GM18517 (cell line): Measurements from ENCODE around the gene LAMB3.
A peak's percentile ranks its signal among the peaks of the same experiment; 100 is the strongest.

Source experiments
- ATAC-seq: cut with Tn5 transposase; IDR thresholded peaks from one replicate; pipeline ENCODE4 v1.9.1; 2021; ENCODE audit warnings: mild to moderate bottlenecking, moderate library complexity; ENCODE audit not compliant: unreplicated experiment

LAMB3 gene

GRCh38 chr1:209600541-209600940 is 51.7 kb downstream of the LAMB3 start:
- no peak for ATAC-seq

GRCh38 chr1:209598227-209598626 is 54.0 kb downstream of the LAMB3 start:
- ATAC-seq = no peak

GRCh38 chr1:209597499-209597898 is 54.7 kb downstream of the LAMB3 start:
- no peak for ATAC-seq

- ATAC-seq = no peak
These were observed 56.5 kb downstream of the LAMB3 start for GRCh38 chr1:209595599-209596285.

GRCh38 chr1:209595028-209595427 is 57.2 kb downstream of the LAMB3 start:
- ATAC-seq = no peak

- no peak for ATAC-seq
These were observed 57.8 kb downstream of the LAMB3 start for GRCh38 chr1:209594440-209594839.

GRCh38 chr1:209593747-209594146 is 58.5 kb downstream of the LAMB3 start:
- ATAC-seq = no peak

- no peak for ATAC-seq
These were observed 61.8 kb downstream of the LAMB3 start for GRCh38 chr1:209590405-209590804.

GRCh38 chr1:209589863-209590262 is 62.4 kb downstream of the LAMB3 start:
- no peak for ATAC-seq

GRCh38 chr1:209589440-209589839 is 62.8 kb downstream of the LAMB3 start:
- no peak for ATAC-seq

GRCh38 chr1:209587789-209588188 is 64.4 kb downstream of the LAMB3 start:
- ATAC-seq = no peak

- ATAC-seq = no peak
These were observed 65.9 kb downstream of the LAMB3 start for GRCh38 chr1:209586221-209586740.

- no peak for ATAC-seq
These were observed 66.6 kb downstream of the LAMB3 start for GRCh38 chr1:209585672-209586071.

GRCh38 chr1:209585197-209585596 is 67.0 kb downstream of the LAMB3 start:
- no peak for ATAC-seq

GRCh38 chr1:209584231-209584672 is 68.0 kb downstream of the LAMB3 start:
- ATAC-seq = no peak

GRCh38 chr1:209583408-209583807 is 68.8 kb downstream of the LAMB3 start, which contains the start of gene CAMK1G:
Gene CAMK1G, plus strand, starts transcription at chr1:209583714. Its CDS starts 11,270 bp downstream, at chr1:209594984.
- ATAC-seq = no peak

- ATAC-seq = no peak
These were observed 71.6 kb downstream of the LAMB3 start for GRCh38 chr1:209580577-209580976.

GRCh38 chr1:209577346-209577745 is 74.9 kb downstream of the LAMB3 start:
- ATAC-seq = no peak

GRCh38 chr1:209576392-209577197 is 75.6 kb downstream of the LAMB3 start:
- ATAC-seq = peak; percentile 82

- no peak for ATAC-seq
These were observed 81.5 kb downstream of the LAMB3 start for GRCh38 chr1:209570743-209571142.

GRCh38 chr1:209569455-209570207 is 82.6 kb downstream of the LAMB3 start:
- ATAC-seq = no peak
